Erythroblast (primary cell): ENCODE results near the gene FEM1A.

Experiments
- GATA1 ChIP-seq: IDR thresholded peaks from 2 replicates; pipeline ENCODE4 v1.6.1; 2011; ENCODE audit warnings: low read depth, mild to moderate bottlenecking, control low read depth, low read length, moderate library complexity
- POLR2A ChIP-seq: IDR thresholded peaks from 2 replicates; pipeline ENCODE4 v1.6.1; 2011; ENCODE audit warnings: mild to moderate bottlenecking, low read length

DNA sequence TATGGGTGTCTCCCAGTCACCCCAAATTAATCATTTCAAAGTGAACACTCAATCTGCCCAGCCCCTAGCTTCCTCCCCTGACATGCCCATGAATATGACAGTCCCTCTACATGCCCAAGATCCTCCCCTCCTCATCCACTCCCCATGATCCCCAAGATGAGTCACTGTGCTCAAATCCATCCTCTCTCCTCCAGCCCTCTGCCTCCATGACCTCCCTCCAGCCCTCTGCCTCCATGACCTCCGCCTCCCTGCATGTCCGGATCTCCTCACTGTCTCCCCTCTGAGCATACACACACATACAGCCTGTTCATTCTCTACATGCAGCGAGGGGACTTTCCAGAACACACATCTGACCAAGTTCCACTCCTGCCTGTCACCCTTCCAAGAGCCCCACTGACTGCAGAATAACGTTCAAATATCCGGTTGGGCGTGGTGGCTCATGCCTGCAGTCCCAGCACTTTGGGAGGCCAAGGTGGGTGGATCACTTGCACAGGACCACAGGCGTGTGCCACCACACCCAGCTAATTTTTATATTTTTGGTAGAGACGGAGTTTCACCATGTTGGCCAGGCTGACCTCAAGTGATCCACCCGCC, 18.4 kb upstream of the FEM1A start:
- TF ChIP-seq POLR2A = no peak
- TF ChIP-seq GATA1 = no peak
